Mesenteric fat pad (tissue), 1 donor: ENCODE data around the gene HES1. TPM values are rescaled to one million over a fixed set of nuclear protein-coding genes. Genes with fewer than 3 reads are reported as not detected.

ENCODE experiments used
- DNase-seq: peaks from one replicate; pipeline ENCODE4 v3.0.0-alpha.2; 2020; ENCODE audit warnings: low spot score
- total RNA-seq: library from RNA; stranded (reverse); fragmentation: NEBNext Ultra II Directional; extraction: Animal tissue kit (Norgen Biotek cat#: 25700); gene quantifications from one replicate; pipeline ENCODE4 v1.2.1, GENCODE V29; 2021
- donor health status: DM: yes; HTN: yes; CAD: no.

The HES1 gene
- total RNA-seq, 1 donor from 2014 or later: 38.9 TPM

DNA sequence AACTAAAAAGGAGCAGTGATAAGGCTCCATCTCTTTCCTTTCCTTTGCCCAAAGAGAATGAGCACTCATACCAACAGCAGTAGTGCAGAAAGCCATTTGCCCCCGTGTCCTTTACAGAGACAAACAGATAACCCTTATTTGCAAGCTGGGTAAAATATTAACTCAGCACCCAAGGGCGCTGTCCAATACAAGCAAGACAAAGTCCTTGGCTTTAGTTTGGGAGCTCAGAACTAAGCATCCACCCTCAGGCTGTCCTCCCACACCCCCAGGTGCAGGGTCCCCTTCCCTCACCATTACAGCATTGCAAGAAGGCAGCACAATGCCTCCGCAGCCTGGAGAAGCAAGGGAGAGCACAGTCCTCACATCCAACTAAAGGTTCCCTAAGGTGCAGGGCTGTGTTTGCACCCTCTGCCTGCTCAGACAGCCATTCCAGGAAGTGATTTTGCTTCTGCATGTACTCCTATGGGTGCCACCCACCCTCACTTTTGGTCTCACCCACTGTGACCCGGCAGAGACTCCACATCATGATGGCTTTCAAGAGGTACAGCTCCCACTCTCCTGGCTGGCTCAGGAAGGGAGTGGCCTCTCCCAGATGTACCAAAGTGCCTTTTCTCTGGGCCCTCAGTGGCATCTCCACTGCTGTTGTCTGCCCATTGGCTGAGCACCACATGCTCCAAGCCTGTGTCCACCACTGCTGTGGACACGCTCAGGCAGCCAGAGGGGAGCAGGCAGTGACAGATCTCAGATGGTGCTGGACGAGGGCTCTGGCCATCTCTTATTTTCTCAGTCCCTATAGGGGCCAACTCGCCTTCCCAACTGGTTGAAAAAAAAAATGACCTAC is 34.1 kb upstream of the HES1 start:
- no peak for DNase-seq

DNA sequence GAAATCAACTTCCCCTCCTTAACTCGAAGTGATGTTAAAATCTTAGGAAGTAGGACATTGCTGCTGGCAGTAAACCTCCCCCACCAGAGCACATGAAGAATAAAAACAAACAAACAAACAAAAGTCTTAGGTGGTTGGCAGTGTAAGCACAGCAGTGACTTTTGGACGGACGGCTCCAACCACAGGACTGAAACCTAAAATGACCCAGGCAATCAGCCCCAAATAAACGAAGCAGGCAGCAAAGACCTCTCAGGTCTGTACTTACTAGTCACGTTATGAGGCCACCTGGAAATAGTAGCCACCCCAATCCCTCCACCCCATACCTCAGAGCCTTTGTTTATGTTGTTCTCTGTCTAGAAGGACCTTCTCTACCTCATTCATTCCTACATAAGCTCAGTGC is 33.5 kb upstream of the HES1 start:
- DNase-seq: no peak

GRCh38 chr3:194103505-194103904 is 32.4 kb upstream of the HES1 start:
- no peak for DNase-seq

DNA sequence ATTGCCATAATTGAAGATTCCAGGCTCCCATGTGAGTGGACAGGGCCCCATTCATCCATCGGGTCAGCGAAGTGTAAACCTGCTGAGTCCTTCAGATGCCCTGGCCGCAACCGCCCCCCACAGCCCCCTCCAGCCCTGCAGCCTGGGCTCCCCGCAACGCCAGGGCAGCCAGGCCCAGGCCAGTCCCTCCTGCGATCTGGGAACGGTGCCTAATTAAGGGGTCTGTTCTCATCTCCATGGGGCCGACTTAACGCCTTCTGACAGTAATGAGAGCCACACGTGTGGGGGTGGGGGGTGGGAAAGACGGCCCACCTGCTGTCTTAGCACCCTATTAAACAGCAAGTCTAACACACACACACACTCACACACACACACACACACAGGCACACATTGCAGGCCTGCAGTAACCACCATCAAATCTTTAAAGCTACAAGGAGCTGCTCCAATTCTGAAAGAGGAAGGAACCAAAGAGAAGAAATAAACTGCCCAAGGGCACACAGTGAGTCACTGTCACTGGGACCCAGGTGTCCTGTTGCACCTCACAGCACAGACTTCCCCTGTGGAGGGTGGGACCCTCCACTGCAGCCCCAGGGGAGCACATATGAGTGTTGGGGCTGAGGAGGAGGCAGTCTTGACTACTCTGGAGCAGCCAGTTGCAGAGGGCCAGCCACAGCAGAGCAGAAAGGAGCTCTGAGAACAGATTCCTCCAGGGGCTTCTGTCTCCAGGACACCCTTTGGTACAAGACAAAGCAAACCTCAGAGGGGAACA is 31.8 kb upstream of the HES1 start:
- no peak for DNase-seq

DNA sequence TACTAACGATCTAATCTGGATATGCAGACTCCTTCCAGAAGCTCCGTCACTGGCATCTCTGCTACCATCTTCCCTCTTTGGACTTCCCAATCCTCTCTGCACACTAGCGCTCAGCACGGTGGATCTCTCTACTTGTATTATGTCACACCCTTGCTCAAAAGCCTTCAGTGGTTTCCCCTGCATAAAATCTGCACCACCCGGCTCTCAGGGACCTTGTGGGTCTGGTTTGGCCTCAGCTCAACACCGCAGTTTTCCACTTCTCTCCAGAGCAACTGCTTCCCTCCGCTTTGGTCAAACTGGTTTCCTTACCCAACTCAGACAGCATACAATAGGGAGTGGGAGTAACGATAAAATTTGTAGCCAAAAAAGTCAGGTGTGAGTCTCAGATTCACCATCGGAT is 30.7 kb upstream of the HES1 start:
- no peak for DNase-seq

DNA sequence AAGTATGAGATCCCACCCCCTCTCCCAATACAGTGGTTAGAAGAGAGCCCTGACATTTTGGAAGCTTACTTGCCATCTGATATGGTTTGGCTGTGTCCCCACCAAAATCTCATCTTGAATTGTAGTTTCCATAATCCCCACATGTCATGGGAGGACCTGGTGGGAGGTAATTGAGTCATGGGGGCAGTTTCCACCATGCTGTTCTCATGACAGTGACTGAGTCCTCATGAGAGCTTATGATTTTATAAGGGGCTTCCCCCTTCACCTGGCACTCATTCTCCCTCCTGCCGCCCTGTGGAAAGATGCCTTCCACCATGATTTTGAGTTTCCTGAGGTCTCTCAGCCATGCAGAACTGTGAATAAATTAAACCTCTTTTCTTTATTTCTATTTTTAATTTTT is 28.8 kb upstream of the HES1 start:
- no peak for DNase-seq

- DNase-seq: no peak
Measured at GRCh38 chr3:194109192-194109863, 26.6 kb upstream of the HES1 start.

- DNase-seq: no peak
Measured at GRCh38 chr3:194110483-194110882, 25.5 kb upstream of the HES1 start.

DNA sequence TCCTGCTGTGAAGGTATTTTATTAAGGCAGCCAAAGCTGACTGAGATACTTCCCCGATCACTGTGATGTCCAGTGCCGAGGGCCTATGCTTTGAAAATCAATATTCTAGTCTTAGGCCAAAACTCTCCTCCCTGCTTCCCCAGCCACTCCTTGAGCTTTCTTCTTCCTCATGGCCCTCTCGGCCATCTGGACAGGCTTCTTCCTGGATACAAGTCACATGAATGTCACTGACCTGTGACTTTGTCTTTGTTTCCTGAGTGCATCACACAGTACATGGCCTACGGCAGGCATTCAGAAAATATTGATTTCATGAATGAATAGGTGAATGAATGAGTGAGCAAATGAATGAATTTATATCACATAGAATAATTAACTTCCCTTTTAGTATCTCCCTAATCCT is 24.6 kb upstream of the HES1 start:
- DNase-seq: no peak

DNA sequence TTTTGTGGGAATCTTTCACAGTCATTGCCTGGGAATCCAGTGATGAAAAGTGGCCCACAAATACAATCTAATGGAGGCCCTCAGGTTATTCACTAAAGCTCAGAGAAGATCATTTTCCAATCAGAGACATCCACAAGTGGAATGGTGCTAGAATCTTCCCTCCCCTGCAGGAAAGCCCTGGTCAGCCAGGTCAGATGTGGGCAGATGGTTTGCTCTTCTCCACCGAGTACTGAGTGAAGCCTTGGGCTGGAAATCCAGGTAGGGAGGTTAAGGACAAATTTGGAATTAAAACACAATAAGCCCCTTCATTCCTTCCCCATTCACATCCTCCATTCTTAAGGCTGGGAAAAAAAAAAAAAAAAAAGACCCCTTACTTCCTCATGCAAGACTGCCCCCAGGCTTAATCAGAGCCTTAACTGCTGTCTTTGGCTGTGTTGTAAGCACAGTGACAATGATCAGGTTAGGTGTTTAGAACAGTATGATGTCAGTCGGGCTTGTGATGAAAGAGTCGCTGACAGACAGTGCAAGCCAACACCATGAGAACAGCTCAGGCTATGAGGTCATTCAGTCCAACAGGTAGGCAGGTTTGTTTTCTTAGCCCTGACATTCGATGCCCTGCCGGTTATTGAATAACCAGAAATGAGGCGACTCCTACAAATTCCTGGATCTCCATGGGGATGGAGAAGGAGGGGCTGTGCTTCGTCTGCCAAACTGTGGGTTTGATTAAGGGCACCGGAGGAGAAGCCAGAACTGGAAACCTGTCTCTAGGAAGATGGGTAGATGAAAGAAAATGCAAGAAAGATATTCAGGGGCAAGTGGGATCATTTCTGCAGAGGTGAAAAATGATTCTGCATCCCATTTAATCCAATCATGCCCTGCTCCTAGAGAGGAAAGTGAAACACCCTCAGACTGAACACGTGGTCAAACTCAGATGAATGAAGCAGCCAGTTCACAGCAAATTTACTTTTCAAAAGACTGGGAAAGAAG is 23.5 kb upstream of the HES1 start:
- DNase-seq: no peak

GRCh38 chr3:194114123-194114522 is 21.8 kb upstream of the HES1 start:
- DNase-seq: no peak

- DNase-seq: no peak
Measured at GRCh38 chr3:194117104-194117845, 18.7 kb upstream of the HES1 start.

DNA sequence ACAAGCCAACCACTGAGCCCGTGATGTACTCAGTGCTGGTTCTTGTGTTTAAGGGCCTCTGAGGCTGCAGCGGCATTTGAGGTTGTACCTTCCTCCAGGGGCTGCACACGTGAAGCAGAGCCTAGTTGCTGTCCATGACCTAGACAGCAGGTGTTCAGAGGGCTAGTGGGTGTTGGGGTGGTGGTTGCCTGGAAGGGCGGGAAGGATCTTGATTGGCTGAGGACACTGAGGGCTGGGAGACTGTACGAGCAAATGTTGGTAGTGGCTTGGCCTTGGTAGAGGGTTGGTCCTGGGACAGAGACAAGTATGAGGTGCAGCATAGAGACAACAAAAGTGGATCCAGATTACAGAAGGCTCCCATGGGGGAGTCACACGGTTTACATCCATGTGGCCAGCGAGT is 17.0 kb upstream of the HES1 start:
- no peak for DNase-seq

DNA sequence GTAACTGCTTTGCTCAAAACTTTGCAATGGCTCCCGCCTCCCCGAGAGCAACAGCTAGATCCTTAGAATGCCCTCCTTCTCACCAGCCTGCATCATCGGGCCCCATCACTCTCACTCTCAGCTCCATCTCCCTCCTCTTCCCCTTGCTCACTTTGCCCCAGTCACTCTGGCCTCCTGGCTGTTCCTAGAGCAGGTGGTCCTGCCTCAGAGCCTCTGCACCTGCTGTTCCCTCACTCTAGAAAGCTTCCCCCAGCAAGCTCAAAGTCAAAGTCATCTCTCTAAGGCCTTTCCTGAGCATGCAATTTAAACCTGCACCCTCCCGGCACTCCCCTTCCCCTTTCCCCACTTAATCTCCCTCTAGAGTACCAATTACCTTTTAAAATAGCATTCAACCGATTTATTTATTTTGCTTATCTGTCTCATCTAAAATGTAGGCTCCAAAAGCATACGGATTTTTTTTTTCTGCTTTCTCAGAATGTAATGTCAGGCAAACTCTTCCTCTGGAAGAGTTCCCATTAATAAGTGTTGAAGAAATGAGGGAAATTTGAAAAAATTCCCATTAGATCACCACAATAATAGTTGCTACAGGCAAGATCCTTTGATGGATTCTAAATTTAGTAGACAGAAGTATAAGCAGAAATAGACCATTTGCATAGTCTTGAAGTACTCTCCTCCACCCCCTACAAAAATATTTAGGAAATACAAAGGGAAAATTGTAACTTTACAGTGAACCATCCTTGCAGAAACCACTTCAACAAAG is 15.9 kb upstream of the HES1 start:
- no peak for DNase-seq

DNA sequence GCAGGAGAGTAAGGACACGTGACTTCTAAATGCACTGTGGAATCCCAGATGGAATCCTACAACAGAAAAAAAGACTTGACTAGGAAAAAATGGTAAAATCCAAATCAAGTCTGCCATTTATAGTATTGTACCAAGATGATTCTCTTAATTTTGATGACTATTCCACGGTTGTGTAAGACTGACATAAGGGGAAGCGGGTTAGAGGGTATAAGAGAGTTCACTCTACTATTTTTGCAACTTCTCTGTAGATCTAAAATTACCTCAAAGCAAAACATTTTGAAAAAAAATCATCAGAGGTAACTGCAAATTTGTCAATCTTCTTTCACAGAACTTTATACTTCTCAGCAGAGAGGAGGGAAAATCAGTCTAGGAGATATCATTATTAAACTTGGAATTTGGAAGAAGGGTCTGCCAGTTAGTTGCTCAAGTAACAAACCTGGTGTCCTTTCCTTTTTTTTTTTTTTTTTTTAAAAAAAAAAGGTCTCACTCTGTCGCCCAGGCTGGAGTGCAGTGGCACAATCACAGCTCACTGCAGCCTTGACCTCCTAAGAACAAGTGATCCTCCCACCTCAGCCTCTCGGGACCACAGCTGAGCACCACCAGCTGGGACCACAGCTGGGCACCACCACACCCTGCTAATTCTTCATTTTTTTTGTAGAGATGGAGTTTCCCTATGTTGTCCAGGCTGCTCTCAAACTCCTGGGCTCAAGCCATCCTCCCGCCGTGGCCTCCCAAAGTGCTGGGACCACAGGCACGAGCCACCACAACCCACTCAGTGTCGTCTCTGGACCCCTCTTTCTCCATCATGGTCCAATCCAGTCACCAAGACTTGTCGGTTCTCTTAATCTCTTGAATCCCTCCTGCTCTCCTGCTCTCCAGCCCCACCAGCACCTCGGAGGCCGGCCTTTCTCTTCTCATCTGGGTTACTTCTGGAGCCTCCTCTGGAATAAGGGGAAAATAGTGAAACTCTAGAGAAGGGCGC is 14.9 kb upstream of the HES1 start:
- DNase-seq: no peak

GRCh38 chr3:194121891-194122631 is 13.9 kb upstream of the HES1 start:
- DNase-seq: no peak

DNA sequence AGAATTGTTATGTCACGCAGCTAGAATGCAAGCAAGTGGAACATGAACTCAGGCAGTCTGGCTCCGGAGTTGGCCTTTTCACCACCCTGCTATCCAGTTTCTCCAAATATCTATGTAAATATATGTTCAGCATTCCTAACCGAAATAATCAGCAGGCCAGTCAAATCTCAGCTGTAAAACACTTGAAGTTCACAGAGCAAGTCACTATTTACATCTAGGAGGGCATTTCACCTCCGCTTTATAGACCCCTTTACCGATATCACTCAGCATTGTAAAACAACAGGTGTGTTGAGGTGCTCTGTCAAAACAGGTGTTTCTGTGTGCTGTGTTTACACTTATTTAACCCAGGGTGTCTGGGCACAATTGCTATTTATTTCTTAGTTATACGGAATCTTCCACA is 12.2 kb upstream of the HES1 start:
- no peak for DNase-seq
